ENCODE measurements around the gene C11orf42.

C11orf42 gene, protein sequence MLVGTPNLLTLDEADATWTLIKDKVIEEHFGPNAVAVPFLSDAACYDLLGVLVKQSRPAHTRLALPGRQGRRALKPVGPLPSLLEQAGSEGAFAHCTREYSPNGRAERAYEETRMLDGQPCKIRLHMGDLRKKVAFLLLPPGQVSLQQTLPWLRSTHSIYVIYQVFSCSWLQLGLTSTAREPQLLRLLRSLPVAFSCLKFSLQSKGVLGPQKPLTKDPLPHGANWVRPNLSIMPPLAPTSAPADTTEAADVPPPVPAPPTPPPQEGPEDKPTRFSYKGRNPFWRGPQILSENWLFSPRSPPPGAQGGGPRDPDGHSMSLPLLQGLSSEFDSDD

DNA sequence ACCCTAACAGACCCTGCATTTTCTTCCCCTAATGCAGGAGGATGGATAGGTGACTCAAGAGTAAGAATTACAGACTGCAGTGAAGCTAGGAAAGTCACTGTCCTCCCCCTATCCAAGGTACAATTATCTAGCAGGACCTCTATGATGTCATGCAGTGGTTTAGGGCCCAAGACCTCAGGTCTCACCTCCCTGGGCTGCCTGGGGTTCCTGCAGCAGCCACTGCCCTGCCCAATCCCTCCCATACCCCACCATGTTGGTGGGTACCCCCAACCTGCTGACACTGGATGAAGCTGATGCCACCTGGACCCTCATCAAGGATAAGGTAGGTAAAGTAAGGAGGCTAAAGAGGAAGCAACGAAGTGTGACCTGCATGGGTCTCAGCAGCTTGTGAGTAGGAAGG, at the start of gene C11orf42:
Gene C11orf42 (plus strand): TSS at position 192 of the 400 bp plus-strand sequence. CDS start 59 bp downstream, at position 251.
- DNase-seq (ENCODE audit: low read depth in 2 of 2) = no peak

DNA sequence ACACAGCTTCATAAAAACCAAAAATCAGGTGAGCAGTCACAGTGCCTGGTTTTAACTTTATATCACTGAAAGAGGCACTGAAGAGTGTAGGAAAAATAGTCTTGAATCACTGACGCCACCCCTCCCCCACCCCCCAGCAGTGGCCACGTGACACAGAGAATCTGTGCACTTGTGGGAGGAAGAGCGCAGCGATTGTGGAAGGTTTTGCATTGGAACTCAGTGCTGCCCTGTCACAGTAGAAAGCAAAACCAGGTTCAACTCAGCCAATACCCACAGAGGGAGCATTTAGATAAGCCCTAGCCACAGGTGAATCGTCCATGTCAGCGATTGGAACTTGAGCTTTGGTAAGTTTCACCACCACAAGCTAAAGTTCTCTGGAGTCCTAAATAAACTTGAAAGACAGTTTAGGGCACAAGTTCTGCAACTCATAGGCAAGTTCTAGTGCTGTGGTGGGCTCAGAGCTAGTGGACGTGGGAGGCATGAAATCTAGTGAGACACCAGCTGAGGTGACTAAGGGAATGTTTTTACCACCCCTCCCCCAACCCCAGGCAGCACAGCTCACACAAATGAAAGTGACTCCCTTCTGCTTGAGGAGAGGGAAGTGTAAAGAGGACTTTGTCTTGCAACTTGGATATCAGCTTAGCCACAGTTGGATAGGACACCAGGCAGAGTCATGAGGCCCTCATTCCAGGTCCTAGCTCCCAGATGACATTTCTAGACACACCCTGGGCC, 48.6 kb upstream of the C11orf42 start:
- no peak for DNase-seq (ENCODE audit: low read depth in 2 of 2)

DNA sequence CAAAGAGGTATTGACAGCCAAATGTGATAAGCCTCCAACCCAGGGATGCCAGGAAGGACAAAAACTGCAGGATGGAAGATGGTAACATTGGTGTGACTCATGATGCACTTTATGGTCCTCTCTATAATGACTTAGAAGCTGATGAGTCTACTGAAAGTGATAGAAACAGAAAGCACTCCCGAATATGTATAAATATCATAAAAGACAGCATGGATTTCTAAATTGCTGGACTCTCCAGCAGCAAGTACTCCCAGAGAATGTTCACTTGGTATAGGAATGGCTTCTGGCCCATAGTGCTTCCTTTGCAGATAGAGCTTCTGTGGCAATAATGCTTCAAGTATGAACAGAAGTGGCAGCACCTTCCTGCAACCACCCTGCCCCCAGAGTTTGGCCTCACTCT, 35.1 kb upstream of the C11orf42 start, which contains the start of gene OR52B2:
Gene OR52B2 (minus strand): TSS at position 101 of the 400 bp plus-strand sequence. CDS start 0 bp downstream, at position 101.
- DNase-seq (ENCODE audit: low read depth in 2 of 2) = no peak

DNA sequence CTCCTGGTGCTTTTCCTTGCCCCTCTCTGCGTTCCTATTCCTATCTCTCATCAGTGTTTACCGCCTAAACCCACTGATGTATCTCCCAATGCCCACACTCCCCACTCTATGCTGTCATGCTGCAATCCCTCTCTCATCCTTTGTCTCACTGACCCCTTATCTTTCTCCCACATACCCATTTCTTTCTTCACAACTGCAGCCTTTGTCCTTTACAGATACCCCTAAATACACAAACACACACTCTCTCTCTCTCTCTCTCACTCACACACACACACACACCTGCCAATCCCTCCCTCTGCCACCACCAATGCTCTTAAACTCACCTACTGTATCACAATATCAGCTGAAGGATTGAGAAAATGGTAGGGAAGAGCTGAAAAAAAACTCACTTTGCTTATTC, 29.9 kb upstream of the C11orf42 start:
- DNase-seq (ENCODE audit: low read depth in 2 of 2) = no peak

DNA sequence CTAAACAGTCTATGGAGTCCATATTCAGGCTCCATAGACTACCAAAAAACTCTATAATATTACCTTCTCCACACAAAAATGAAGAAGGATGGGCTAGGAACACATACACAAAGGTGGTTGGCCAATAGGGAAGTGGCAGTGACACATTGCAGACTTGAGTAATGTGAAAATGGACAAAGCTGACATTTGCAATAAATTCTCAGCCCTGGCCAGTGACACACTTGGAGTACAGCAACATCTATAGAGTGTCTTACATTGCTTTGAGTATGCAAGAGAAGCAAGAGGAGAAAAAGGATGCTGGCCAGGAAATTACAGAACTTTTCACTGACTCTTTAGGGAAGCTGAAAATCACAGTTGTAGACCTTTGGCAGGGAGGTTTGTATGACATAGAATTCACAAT, 13.6 kb upstream of the C11orf42 start:
- no peak for DNase-seq (ENCODE audit: low read depth in 2 of 2)

DNA sequence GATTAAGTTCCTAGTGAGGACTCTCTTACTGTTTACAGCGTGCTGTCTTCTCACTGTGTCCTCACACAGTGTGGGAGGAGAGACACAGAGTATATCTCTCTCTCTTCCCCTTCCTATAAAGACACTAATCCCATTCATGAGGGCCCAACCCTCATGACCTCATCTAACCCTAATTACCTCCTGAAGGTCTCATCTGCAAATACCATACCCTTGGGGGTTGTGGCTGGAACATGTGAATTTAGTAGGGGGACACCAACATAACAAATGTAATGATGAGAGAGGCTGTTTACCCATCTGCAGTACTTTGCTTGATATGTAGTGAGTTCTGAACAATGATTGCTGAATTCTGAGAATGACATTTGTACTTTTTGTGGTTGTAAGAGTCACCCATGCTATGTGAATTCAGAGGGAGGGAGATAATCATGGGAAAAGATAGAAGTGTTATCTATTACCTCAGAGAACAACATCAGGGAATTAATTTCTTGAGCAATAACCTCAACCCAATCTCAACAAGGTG, 11.2 kb upstream of the C11orf42 start:
- DNase-seq (ENCODE audit: low read depth in 2 of 2) = no peak

DNA sequence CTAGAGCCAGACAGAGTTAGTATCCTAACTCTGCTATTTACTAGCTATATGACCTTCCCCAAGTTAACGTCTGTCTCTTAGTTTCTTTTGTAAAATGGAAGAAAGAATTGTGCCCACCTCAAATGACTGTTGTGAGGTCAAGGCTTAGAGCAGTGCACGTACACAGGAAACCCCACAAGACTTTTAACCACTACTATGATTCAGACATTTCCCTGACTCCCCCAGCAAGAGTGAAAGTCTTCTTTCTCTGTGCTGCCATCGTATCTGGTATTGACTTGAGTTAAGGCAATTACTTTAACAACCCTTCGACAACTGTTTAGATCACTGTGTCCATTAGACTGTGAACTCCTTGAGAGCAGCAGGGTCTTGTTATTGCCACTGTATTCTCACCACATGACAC, 9.0 kb upstream of the C11orf42 start:
- no peak for DNase-seq (ENCODE audit: low read depth in 2 of 2)

DNA sequence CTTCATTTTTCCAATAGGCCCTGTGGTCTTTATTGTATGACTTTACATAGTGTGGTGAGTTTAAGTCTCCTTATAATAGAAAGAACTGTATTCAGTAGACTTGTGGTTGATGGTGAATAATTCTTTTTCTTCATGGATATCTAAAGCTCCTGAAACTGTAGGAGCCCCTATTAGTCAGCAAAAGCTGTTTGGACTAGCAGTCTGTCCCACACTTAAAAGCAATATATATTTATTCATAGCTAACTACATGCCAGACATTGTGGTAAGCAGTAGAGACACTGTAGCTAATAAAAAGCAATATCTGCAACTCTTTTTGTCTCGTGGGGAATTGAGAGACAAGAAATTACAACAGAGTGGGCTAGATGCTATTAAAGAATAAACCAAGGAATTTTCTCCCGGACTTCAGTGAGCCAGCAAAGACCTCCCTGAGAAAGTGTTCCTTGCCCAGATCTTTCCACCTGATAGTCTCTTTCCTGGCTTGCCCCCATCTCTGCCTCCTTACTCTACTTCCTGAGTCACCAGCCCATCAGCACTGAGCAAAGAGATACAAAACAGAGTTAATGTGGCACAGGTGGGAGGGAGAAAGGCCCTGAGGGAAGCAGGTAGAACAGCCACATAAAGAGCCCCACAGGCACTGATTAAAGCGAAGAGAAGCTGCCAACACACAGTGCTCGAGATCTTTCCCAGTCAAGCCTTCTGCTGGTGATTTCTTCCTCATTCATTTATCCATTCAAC, 7.7 kb upstream of the C11orf42 start:
- DNase-seq (ENCODE audit: low read depth in 2 of 2) = no peak

DNA sequence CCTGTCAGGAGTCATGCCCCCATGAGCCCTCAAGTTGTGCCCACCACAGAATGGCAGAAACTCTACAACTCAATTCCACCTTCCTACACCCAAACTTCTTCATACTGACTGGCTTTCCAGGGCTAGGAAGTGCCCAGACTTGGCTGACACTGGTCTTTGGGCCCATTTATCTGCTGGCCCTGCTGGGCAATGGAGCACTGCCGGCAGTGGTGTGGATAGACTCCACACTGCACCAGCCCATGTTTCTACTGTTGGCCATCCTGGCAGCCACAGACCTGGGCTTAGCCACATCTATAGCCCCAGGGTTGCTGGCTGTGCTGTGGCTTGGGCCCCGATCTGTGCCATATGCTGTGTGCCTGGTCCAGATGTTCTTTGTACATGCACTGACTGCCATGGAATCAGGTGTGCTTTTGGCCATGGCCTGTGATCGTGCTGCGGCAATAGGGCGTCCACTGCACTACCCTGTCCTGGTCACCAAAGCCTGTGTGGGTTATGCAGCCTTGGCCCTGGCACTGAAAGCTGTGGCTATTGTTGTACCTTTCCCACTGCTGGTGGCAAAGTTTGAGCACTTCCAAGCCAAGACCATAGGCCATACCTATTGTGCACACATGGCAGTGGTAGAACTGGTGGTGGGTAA, 6.1 kb upstream of the C11orf42 start, which contains the start of gene OR52W1:
Gene OR52W1 (plus strand): TSS at position 51 of the 637 bp plus-strand sequence. CDS start 0 bp downstream, at position 51.
- DNase-seq (ENCODE audit: low read depth in 2 of 2) = no peak

DNA sequence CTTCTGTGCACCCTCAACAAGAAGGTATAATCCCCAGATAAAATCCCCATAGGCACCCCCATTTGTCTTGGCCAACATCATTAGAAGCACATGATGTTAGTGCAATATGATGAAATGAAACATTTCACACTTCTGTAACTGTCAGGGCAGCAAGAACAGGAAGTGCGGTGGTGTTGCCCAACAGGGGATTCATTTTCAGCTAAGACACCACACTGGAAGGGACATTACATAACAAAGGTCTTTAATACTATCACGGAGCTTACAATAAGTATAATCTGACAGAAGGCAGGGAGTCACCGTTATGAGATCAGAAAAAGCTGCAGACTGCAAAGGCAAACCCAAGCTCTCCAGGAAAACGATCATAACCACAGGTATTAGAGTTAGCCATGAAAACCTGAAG, 4.4 kb upstream of the C11orf42 start:
- DNase-seq (ENCODE audit: low read depth in 2 of 2) = no peak

DNA sequence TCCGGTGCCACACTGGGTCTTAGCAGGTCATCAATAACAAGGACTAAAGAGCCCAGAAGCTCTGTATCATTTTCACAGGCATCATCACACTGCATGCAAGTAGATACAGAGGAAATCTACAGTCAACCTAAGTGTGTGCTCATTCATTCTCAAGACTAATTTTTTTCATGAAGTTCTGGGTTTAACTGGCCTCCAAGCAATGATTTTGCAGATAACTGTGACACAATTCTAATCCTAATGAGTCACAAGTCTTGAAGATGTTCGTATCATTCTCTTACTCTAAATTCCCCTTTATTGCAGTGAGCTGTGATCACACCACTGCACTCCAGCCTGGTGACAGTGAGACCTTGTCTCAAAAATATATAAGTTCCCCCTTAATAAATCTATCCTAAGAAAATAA, 3.9 kb upstream of the C11orf42 start:
- no peak for DNase-seq (ENCODE audit: low read depth in 2 of 2)

DNA sequence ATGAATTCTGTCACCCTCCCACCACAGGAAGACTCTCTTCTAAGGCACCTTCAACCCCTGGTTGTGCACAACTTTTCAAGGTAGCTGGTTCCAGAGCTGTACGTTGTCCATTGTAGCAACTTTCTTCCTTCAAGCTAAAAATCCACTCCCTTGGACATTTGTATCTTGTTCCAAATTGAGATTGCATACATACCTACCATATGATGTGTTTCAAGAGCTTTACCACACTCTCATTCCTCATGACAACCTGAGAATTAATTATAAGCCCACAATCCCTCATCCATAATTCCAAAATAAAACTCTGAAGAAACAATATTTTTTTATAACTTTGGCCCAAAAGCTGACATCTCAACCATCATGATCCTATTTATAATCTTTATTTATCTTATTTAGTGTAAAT, 3.3 kb upstream of the C11orf42 start:
- DNase-seq (ENCODE audit: low read depth in 2 of 2) = no peak

DNA sequence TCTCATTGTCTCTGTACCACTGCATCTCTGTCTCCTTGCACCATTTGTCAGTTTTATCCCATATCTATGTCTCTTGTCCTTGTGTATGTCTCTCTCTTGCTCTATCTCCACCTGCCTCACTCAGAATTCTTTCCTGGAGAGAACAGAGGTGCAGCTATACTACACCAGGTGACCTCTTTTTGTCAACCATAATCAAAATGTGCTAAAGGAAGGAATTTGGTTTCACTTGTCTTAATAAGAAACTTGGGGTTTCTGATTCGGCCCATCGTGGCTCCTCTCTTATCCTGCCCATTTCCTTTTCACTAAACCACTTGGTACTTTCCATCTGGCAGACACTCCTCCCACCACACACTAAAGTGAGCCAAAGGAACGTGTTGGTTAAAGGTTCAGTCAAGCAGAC, 2.0 kb upstream of the C11orf42 start:
- DNase-seq (ENCODE audit: low read depth in 2 of 2) = no peak

DNA sequence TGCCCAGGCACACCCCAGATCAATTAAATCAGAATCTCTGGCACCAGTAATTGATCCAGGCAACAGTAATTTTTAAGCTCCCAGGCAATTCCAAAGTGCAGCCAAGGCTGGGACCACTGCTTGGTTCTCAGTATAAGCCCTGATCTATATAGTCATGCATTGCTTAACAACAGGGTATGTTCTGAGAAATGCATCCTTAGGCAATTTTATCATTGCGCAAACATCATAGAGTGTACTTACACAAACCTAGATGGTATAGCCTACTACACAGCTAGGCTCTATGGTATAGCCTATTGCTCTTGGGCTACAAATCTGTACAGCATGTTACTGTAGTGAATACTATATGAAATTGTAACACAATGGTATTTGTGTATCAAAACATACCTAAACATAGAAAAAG, 651 bp upstream of the C11orf42 start:
- no peak for DNase-seq (ENCODE audit: low read depth in 2 of 2)

DNA sequence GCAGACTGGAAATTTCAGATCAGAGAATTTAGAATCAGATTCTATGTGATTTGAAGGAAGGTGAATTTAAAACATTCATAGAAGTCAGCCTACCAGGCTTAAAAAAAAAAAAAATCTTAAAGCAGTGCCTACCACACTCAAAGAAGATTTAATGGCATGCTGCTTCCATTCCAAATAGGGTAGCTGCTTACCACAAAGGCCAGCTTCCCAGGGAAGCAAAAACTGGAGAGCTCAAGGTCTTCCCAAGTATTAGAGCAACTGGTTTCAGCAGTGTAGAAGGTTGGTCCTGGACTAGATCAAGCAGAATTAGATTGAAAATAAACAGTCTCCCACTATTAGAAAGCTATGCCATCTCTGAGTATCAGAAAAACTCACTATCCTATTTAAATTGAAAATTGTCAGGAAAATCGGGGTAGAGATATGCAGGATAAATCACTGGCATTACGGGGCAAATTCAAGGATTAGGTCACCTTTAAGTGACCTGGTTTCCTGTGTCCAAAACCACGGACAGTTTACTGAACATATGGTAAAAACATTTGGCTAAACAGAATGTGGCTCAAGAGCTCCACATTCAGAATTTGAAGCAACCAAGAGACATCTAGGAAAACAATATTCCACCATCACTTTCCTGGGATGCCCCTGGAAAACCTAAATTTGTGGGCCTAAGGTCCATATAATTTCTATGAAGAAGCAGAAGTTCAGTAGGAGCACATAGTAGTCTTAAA, 1.3 kb downstream of the C11orf42 start:
- no peak for DNase-seq (ENCODE audit: low read depth in 2 of 2)

DNA sequence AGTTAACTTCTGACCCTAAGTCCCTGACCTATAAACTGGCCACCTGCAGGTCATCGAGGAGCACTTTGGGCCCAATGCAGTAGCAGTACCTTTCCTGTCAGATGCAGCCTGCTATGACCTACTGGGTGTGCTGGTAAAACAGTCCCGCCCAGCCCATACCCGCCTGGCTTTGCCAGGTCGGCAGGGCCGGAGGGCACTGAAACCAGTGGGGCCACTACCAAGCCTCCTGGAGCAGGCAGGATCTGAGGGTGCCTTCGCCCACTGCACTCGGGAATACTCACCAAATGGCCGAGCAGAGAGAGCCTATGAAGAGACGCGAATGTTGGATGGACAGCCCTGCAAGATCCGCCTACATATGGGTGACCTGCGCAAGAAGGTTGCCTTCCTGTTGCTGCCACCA, 4.4 kb downstream of the C11orf42 start:
- DNase-seq (ENCODE audit: low read depth in 2 of 2) = no peak

DNA sequence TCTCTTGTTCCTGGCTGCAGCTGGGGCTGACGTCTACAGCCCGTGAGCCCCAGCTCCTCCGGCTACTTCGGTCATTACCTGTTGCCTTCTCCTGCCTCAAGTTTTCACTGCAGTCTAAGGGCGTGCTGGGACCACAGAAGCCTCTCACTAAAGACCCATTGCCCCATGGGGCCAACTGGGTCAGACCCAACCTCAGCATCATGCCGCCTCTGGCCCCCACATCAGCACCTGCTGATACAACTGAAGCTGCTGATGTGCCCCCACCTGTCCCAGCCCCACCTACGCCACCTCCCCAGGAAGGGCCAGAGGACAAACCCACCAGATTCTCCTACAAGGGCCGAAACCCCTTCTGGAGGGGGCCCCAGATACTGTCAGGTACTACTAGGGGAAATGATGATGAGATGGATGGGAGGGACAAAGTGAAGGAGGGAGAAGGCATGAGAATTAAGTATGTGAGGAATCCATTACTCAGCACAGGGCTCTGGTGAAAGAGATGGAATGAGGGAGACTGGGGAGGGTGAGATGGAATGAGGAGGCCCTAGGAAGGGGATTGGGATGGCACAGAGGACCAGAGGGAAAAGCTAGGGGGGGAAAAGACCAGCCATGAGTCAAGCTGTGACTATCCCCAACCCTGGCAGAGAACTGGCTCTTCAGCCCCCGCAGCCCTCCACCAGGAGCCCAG, 5.1 kb downstream of the C11orf42 start:
- DNase-seq (ENCODE audit: low read depth in 2 of 2) = no peak

DNA sequence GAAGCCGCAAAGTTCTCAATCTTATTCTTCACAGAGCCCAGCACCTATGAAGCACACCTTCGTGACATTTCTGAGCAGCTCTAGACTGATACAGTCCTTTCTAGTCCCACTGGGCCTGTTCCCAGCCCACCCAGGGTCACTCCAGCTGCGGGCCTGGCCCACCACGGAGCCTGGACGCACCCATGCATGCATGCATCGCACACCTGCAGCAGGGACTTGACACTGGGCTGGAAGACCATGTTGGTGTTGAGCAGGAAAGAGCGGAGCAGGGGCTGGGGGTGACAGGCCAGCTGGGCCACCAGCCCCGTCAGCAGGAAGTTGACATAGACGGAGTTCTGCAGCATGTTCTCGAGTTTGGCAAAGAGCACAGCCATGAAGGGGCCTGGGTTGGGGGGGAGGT, 9.2 kb downstream of the C11orf42 start:
- no peak for DNase-seq (ENCODE audit: low read depth in 2 of 2)

DNA sequence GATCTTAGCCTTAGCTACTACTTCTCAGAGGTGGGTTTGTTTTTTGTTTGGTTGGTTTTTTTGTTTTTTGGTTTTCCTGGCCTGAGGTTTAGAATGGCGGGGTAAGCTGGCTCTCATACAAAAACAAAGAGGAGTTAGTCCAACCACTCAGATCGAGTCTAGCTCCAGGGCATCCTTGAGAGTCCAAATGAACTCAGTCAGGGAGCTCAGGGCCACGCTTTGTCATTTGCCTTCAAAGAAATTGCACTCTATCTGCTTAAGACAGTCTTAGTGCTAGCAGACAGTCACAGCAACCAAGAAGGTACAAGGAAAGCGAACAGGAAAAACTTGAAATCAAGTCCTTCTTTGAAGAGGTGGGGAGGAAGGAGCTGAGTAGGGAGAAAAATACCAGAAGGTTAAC, 11.1 kb downstream of the C11orf42 start:
- no peak for DNase-seq (ENCODE audit: low read depth in 2 of 2)

DNA sequence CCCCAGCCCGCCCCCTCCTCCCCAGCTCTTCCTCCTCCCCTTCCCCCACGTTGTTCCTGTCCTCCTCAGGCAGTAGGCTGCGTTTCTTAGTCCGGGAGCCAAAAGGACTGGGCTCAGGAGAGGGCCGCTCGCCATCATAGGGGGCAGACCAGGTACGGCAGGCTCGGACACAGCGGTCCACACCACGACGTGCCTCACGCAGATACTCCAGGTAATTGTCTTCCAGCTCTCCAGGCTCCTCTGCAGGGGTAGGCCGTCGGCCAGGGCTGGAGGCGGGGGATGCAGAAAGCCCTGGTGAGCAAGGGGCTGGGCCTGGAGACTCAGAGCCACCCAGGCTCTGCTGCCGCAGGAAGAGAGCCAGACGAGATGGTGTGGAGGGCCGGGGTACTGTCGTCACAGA, 12.4 kb downstream of the C11orf42 start:
- DNase-seq (ENCODE audit: low read depth in 2 of 2) = no peak
